ENCODE measurements around the gene ENOX2.
"Not testable (repeated sequence)": the region's sequence is repeated elsewhere in the genome, so short reads cannot be mapped to it uniquely, and the experiment has no call there.

DNA sequence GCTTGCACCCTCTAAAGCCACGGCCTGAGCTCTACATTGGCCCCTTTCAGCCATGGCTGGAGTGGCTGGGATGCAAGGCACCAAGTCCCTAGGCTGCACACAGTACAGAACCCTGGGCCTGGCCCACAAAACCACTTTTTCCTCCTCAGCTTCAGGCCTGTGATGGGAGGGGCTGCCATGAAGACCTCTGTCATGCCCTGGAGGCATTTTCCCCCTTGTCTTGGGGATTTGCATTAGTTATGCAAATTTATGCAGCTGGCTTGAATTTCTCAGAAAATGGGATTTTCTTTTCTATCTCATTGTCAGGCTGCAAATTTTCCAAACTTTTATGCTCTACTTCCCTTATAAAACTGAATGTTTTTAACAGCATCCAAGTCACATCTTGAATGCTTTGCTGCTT lies 16.7 kb upstream of the ENOX2 start:
- TF ChIP-seq, protein P1, sequence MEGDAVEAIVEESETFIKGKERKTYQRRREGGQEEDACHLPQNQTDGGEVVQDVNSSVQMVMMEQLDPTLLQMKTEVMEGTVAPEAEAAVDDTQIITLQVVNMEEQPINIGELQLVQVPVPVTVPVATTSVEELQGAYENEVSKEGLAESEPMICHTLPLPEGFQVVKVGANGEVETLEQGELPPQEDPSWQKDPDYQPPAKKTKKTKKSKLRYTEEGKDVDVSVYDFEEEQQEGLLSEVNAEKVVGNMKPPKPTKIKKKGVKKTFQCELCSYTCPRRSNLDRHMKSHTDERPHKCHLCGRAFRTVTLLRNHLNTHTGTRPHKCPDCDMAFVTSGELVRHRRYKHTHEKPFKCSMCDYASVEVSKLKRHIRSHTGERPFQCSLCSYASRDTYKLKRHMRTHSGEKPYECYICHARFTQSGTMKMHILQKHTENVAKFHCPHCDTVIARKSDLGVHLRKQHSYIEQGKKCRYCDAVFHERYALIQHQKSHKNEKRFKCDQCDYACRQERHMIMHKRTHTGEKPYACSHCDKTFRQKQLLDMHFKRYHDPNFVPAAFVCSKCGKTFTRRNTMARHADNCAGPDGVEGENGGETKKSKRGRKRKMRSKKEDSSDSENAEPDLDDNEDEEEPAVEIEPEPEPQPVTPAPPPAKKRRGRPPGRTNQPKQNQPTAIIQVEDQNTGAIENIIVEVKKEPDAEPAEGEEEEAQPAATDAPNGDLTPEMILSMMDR (conservative IDR thresholded peaks at IDR 0.05; ENCODE audit: low read length) = not testable (repeated sequence)
- TF ChIP-seq EZH2phosphoT487 (IDR thresholded peaks at IDR 0.05; ENCODE audit: borderline replicate concordance) = not testable (repeated sequence)
